A549 (cell line): ENCODE data around the gene ZNF670.

Experiments
- ELK1 ChIP-seq: fragments of 150-350 bp; IDR thresholded peaks from 2 replicates; pipeline ENCODE4 v1.6.1; 2014; ENCODE audit warnings: low read depth, mild to moderate bottlenecking, low read length
- MAX ChIP-seq: IDR thresholded peaks from 2 replicates; pipeline ENCODE4 v1.6.1; 2012
- REST ChIP-seq: fragments of 200-600 bp; sonication (generic); IDR thresholded peaks from 2 replicates; pipeline ENCODE4 v1.6.1; 2016; ENCODE audit warnings: antibody characterized with exemption, mild to moderate bottlenecking, moderate library complexity
- SMC3 ChIP-seq: fragments of >200 bp; sonication (Bioruptor Twin); formaldehyde crosslinking; IDR thresholded peaks from 3 replicates; pipeline ENCODE4 v1.6.1; 2018; ENCODE audit warnings: inconsistent platforms

- TF ChIP-seq REST (no peak), SMC3 (no peak), MAX (no peak), ELK1 (no peak)
Measured at GRCh38 chr1:247056071-247056470, 22.5 kb downstream of the ZNF670 start.
